Hepatocyte (in vitro differentiated cells): ENCODE measurements around the gene CD8B. TPM values are rescaled to one million over a fixed set of nuclear protein-coding genes. Genes with fewer than 3 reads are reported as not detected.

Source experiments
- DNase-seq: peaks from one replicate; pipeline ENCODE4 v3.0.0-alpha.2; 2016; ENCODE audit warnings: low spot score
- H2AFZ ChIP-seq: fragments of 200-600 bp; sonication (generic); 2 replicates; pipeline ENCODE4 v1.6.0; 2016; ENCODE audit warnings: antibody characterized with exemption, mild to moderate bottlenecking
- H3K27ac ChIP-seq: fragments of 200-600 bp; sonication (generic); 2 replicates; pipeline ENCODE4 v1.5.1; 2016; ENCODE audit warnings: mild to moderate bottlenecking
- H3K27me3 ChIP-seq: fragments of 200-600 bp; sonication (generic); 2 replicates; pipeline ENCODE4 v1.6.1; 2016
- H3K36me3 ChIP-seq: fragments of 200-600 bp; sonication (generic); replicated peaks from 2 replicates; pipeline ENCODE4 v1.5.1; 2016; ENCODE audit warnings: low read depth; ENCODE audit not compliant: insufficient read depth
- H3K4me1 ChIP-seq: fragments of 200-600 bp; sonication (generic); 2 replicates; pipeline ENCODE4 v1.5.1; 2016; ENCODE audit warnings: mild to moderate bottlenecking, moderate library complexity; ENCODE audit not compliant: insufficient read depth
- H3K4me2 ChIP-seq: fragments of 200-600 bp; sonication (generic); 2 replicates; pipeline ENCODE4 v1.6.0; 2016
- H3K4me3 ChIP-seq: fragments of 200-600 bp; sonication (generic); 2 replicates; pipeline ENCODE4 v1.5.1; 2016; ENCODE audit warnings: mild to moderate bottlenecking
- H3K79me2 ChIP-seq: fragments of 200-600 bp; sonication (generic); 2 replicates; pipeline ENCODE4 v1.6.0; 2017; ENCODE audit warnings: mild to moderate bottlenecking
- H3K9me2 ChIP-seq: fragments of 200-600 bp; sonication (generic); replicated peaks from 2 replicates; pipeline ENCODE4 v1.6.0; 2017; ENCODE audit warnings: mild to moderate bottlenecking; ENCODE audit not compliant: insufficient read depth
- H3K9me3 ChIP-seq: fragments of 200-600 bp; sonication (generic); 2 replicates; pipeline ENCODE4 v1.5.1; 2016; ENCODE audit warnings: low read depth, mild to moderate bottlenecking
- H4K20me1 ChIP-seq: fragments of 200-600 bp; sonication (generic); 2 replicates; pipeline ENCODE4 v1.6.0; 2016; ENCODE audit warnings: mild to moderate bottlenecking; ENCODE audit not compliant: insufficient read depth, poor library complexity, severe bottlenecking
- EZH2 ChIP-seq: fragments of 200-600 bp; sonication (generic); IDR thresholded peaks from 2 replicates; pipeline ENCODE4 v1.6.1; 2016; ENCODE audit warnings: antibody characterized with exemption, mild to moderate bottlenecking, borderline replicate concordance
- EZH2phosphoT487 ChIP-seq: fragments of 200-600 bp; sonication (generic); IDR thresholded peaks from one replicate; pipeline ENCODE4 v1.6.1; 2018; ENCODE audit warnings: antibody characterized with exemption, mild to moderate bottlenecking, low read depth, moderate library complexity; ENCODE audit not compliant: unreplicated experiment, severe bottlenecking
- WGBS: methylation state at CpG from one replicate; pipeline ENCODE4 v1.1.6; 2016; ENCODE audit warnings: low lambda C conversion rate; ENCODE audit errors: missing lambda C conversion rate; 5-methylcytosine and 5-hydroxymethylcytosine counted together
- polyA plus RNA-seq: library from polyadenylated mRNA; unstranded; fragments of >200 nt; fragmentation: Nextera tagmentation; extraction: Ambion mirVana; gene quantifications from 2 replicates; pipeline ENCODE4 v1.2.1, GENCODE V29; 2016
- total RNA-seq: library from RNA; depleted of rRNA; stranded (reverse); fragments of >200 nt; gene quantifications from 2 replicates; pipeline ENCODE4 v1.2.3, GENCODE V29; 2014
- TF ChIP-seq, protein P1 (sequence below): fragments of 200-600 bp; sonication (generic); IDR thresholded peaks from 2 replicates; pipeline ENCODE4 v1.5.1; 2016; ENCODE audit warnings: antibody characterized with exemption, mild to moderate bottlenecking; ENCODE audit not compliant: poor library complexity

The CD8B gene
- total and polyA plus RNA-seq, 2 experiments from 2014 or later = 1.00 to 3.0 TPM

DNA sequence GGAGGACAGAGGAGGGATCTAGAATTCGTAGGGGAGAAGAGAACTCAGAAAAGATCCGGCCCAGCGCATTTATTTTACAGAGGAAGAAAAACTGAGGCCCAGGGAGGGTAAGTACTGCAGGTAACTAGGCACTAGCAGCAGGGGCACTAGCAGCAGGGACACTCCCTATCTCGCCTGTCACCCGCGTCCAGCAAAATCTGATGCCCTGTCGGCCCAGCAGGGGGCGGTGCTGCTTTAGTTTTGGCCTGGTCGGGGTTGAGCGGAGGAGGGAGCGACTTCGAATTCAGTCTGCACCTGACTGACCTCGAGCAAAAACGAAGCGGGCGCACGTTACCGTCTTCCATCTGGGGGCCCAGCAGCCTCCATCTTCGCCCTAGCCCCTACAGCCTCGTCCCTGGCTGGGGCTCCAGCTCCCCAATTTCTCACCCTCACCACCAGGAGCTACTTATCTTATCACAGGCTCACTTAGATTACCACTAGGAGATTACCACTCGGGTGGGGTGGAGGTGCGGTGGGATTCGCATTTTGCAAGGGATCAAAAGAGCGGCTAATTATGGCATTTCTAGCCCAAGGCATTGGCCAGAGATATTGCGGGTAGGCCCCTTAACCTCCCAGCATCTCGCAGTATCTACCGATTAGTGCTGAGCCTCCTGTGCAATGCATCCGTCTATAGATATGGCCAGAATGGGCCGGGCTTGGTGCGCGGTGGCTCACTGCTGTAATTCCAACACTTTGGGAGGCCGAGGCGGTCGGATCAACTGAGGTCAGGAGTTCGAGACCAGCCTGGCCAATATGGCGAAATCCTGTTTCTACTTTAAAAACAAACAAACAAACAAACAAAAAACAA is 53.1 kb downstream of the CD8B start:
- DNase-seq = peak; percentile 89

DNA sequence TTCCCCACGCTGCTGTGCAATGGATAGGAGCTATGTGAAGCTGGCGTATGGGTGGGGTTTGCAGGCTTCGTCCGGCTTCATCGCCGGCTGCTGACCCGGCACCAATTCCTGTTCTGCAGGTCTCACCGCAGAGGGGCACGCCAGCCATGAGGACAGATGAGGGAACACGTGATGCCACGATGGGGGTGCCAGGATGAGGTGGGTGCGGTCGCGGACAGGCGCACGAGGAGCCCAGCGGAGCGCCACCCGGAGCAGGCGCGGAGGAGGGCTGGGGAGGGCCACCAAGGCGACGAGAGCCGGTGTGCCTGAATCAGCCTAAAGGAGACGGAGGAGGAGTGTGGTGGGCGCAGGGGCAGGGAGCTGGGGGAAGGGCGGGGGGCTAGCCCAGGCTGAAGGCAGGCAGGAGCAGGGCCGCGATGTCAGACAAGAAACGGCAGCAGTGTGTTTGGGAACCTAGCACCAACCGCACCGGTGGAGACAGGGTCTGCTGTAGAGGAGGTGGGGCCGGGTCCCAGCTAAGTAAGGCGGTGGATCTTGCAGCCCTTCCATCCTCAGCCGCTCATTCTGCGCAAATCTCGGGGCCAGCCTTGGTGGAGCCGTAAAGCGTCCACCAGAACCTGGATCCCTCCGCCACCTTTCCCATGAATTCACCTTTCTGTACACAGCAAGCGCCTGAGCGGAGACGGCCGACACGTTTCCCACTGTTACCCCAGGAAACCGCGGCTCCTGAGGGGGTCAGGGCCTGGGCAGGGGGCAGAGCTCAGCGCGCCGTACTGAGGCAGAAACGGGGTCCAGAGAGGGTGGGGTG is 54.0 kb downstream of the CD8B start:
- no peaks in the 10 kb centered on the region for H4K20me1 ChIP-seq
- H3K27me3 ChIP-seq = no peaks in the 10 kb centered on the region
- TF ChIP-seq, protein P1, sequence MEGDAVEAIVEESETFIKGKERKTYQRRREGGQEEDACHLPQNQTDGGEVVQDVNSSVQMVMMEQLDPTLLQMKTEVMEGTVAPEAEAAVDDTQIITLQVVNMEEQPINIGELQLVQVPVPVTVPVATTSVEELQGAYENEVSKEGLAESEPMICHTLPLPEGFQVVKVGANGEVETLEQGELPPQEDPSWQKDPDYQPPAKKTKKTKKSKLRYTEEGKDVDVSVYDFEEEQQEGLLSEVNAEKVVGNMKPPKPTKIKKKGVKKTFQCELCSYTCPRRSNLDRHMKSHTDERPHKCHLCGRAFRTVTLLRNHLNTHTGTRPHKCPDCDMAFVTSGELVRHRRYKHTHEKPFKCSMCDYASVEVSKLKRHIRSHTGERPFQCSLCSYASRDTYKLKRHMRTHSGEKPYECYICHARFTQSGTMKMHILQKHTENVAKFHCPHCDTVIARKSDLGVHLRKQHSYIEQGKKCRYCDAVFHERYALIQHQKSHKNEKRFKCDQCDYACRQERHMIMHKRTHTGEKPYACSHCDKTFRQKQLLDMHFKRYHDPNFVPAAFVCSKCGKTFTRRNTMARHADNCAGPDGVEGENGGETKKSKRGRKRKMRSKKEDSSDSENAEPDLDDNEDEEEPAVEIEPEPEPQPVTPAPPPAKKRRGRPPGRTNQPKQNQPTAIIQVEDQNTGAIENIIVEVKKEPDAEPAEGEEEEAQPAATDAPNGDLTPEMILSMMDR = no peak
- no peak for TF ChIP-seq EZH2
- TF ChIP-seq EZH2phosphoT487 = no peak
- H3K36me3 ChIP-seq = no peaks in the 10 kb centered on the region
- no peaks in the 10 kb centered on the region for H3K9me2 ChIP-seq
- H3K79me2 ChIP-seq = no peaks in the 10 kb centered on the region
- 2% methylated on average over 44 of the region's 51 CpGs for WGBS
- H3K4me1 ChIP-seq = no peaks in the 10 kb centered on the region
- no peaks in the 10 kb centered on the region for H3K9me3 ChIP-seq
- H2AFZ ChIP-seq = peak overlapping the region; percentile 99
- peak overlapping the region; percentile 99 for H3K4me2 ChIP-seq
- peak overlapping the region; percentile 75 for H3K27ac ChIP-seq
- DNase-seq = peak; percentile 73
- peak overlapping the region; percentile 84 for H3K4me3 ChIP-seq

More for the DNA sequence above, 53.1 kb downstream of the CD8B start:
- WGBS = 34% methylated on average over 36 of the region's 36 CpGs
- Histone ChIP-seq H3K36me3 (no peaks in the 10 kb centered on the region), H3K4me3 (peak overlapping the region; percentile 84), H3K4me1 (no peaks in the 10 kb centered on the region), H2AFZ (peak overlapping the region; percentile 99), H4K20me1 (no peaks in the 10 kb centered on the region), H3K79me2 (no peaks in the 10 kb centered on the region), H3K27me3 (no peaks in the 10 kb centered on the region), H3K4me2 (peak overlapping the region; percentile 99), H3K9me3 (no peaks in the 10 kb centered on the region), H3K27ac (peak overlapping the region; percentile 75), H3K9me2 (no peaks in the 10 kb centered on the region)
- TF ChIP-seq, protein P1 = peak; percentile 99
- no peak for TF ChIP-seq EZH2
- TF ChIP-seq EZH2phosphoT487 = no peak

DNA sequence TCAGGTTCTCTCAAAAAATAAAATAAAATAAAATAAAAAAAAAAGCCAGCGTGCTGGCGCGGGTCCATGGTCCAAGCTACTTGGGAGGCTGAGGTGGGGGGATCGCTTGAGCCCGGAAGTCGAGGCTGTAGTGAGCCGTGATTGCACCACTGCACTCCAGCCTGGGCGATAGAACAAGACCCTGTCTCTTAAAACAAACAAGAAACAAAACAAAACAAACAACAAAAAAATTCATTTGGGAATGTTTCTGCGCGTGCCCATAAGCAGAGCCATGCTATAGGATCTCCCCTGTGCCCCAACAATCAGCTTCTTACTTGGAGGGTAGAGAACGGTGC is 54.6 kb downstream of the CD8B start:
- Histone ChIP-seq H4K20me1 (no peaks in the 10 kb centered on the region), H3K27ac (peak overlapping the region; percentile 75), H3K4me3 (peak overlapping the region; percentile 84), H3K27me3 (no peaks in the 10 kb centered on the region), H3K36me3 (no peaks in the 10 kb centered on the region), H3K9me3 (no peaks in the 10 kb centered on the region), H3K9me2 (no peaks in the 10 kb centered on the region), H3K4me2 (peak overlapping the region; percentile 99), H2AFZ (peak overlapping the region; percentile 99), H3K79me2 (no peaks in the 10 kb centered on the region), H3K4me1 (no peaks in the 10 kb centered on the region)
- 58% methylated on average over 11 of the region's 11 CpGs for WGBS
- TF ChIP-seq EZH2 (no peak), EZH2phosphoT487 (no peak)
- TF ChIP-seq, protein P1 = no peak
- no peak for DNase-seq
